ENCODE measurements around the gene AP2B1.

GRCh38 chr17:35714988-35715387 is 127.9 kb downstream of the AP2B1 start:
- no peak for TF ChIP-seq CTCF (conservative IDR thresholded peaks at IDR 0.05)
- no peak for TF ChIP-seq ZFX (IDR thresholded peaks at IDR 0.05)
